HCT116 (cell line): Measurements from ENCODE around the gene RNF8. TPM values are rescaled to one million over a fixed set of nuclear protein-coding genes. Genes with fewer than 3 reads are reported as not detected.

Experiments
- ATAC-seq: fragments of 200-7000 bp; cut with Tn5 transposase; 2 replicates; pipeline ENCODE4 v1.9.1; 2020; ENCODE audit warnings: mild to moderate bottlenecking, moderate library complexity
- BruUV-seq: library from RNA; stranded (reverse); fragments of 400-500 nt; replicated peaks from 2 replicates; lab custom pipeline; 2021; lab: Mats Ljungman, UMichigan
- CTCF ChIA-PET: fragments of 300-600 bp; sonication (Branson Sonifier 250); formaldehyde crosslinking; loops from one replicate; lab custom pipeline; 2021; ENCODE audit warnings: antibody characterized with exemption; lab: Charles Lee
- POLR2A ChIA-PET: fragments of 300-600, 350-600 bp; sonication (Branson Sonifier 250); formaldehyde crosslinking; loops from one replicate; lab custom pipeline; 2021; ENCODE audit warnings: antibody characterized with exemption; lab: Charles Lee
- RAD21 ChIA-PET, 2 experiments: fragments of 300-600 bp; sonication (Branson Sonifier 250); formaldehyde crosslinking; loops; one replicate each; lab custom pipeline; 2023; ENCODE audit warnings: low total read pairs in 2 of 2; ENCODE audit not compliant: uncharacterized antibody in 2 of 2, unreplicated experiment in 2 of 2, low non-redundant PET in 1 of 2; lab: Charles Lee
- DNase-seq: peaks from one replicate; pipeline ENCODE4 v3.0.0-alpha.2; 2010; ENCODE audit warnings: low read depth, low spot score
- H2AFZ ChIP-seq: fragments of 200-600 bp; shearing (Covaris generic), sonication (generic); 2 replicates; pipeline ENCODE4 v1.6.1; 2017; ENCODE audit warnings: low read depth, mixed run types, mixed read lengths, antibody characterized with exemption, low read length; ENCODE audit not compliant: poor library complexity, severe bottlenecking
- H3K27ac ChIP-seq: 2 replicates; pipeline ENCODE4 v1.5.1; 2012; ENCODE audit warnings: low read depth, low read length
- H3K27me3 ChIP-seq: fragments of 200-600 bp; sonication (generic); 2 replicates; pipeline ENCODE4 v1.6.1; 2016; ENCODE audit warnings: mixed run types, low read length, mixed read lengths; ENCODE audit not compliant: insufficient read depth
- H3K36me3 ChIP-seq, 2 experiments: fragments of 200-500 bp in 1 of 2; fragments of 200-600 bp in 1 of 2; sonication (Bioruptor generic) in 1 of 2; sonication (generic) in 1 of 2; 2 replicates each; pipeline versions ENCODE4 v1.5.1 to v1.6.1; 2014 to 2016; ENCODE audit warnings: low read length in 2 of 2, inconsistent platforms in 1 of 2, mixed read lengths in 1 of 2, mixed run types in 1 of 2; ENCODE audit not compliant: insufficient read depth in 2 of 2, control insufficient read depth in 1 of 2
- H3K4me1 ChIP-seq, 2 experiments: fragments of 200-600 bp in 1 of 2; sonication (generic) in 1 of 2; 2 replicates each; pipeline versions ENCODE4 v1.5.1 to v1.6.1; 2012 to 2017; ENCODE audit warnings: low read length in 2 of 2, inconsistent platforms in 1 of 2, mild to moderate bottlenecking in 1 of 2, mixed read lengths in 1 of 2, mixed run types in 1 of 2, moderate library complexity in 1 of 2; ENCODE audit not compliant: insufficient read depth in 2 of 2, control insufficient read depth in 1 of 2
- H3K4me2 ChIP-seq: fragments of 200-600 bp; sonication (generic); 2 replicates; pipeline ENCODE4 v1.6.1; 2017; ENCODE audit warnings: mixed run types, low read length, mixed read lengths
- H3K4me3 ChIP-seq, 2 experiments: fragments of 200-600 bp in 1 of 2; sonication (generic) in 1 of 2; replicated peaks in 1 of 2; 2 replicates each; pipeline ENCODE4 v1.5.1; 2011 to 2016; ENCODE audit warnings: low read length in 2 of 2, control low read depth in 1 of 2, low read depth in 1 of 2, mild to moderate bottlenecking in 1 of 2, mixed read lengths in 1 of 2, mixed run types in 1 of 2
- H3K79me2 ChIP-seq: fragments of 200-600 bp; sonication (generic); 2 replicates; pipeline ENCODE4 v1.6.1; 2017; ENCODE audit warnings: mild to moderate bottlenecking, mixed run types, low read length, moderate library complexity, mixed read lengths; ENCODE audit not compliant: insufficient read depth
- H3K9ac ChIP-seq: fragments of 200-600 bp; sonication (generic); 2 replicates; pipeline ENCODE4 v1.6.1; 2016; ENCODE audit warnings: low read length, mixed read lengths
- H3K9me2 ChIP-seq: fragments of 200-600 bp; sonication (generic), shearing (Covaris generic); 2 replicates; pipeline ENCODE4 v1.6.1; 2017; ENCODE audit warnings: mixed run types, mild to moderate bottlenecking, moderate library complexity; ENCODE audit not compliant: insufficient read depth
- H3K9me3 ChIP-seq, 2 experiments: fragments of 200-500 bp in 1 of 2; fragments of 200-600 bp in 1 of 2; sonication (Bioruptor generic) in 1 of 2; sonication (generic) in 1 of 2; 2 replicates each; pipeline ENCODE4 v1.6.1; 2014 to 2017; ENCODE audit warnings: low read length in 2 of 2, mixed read lengths in 2 of 2, inconsistent platforms in 1 of 2, low read depth in 1 of 2, mild to moderate bottlenecking in 1 of 2, mixed run types in 1 of 2, moderate library complexity in 1 of 2; ENCODE audit not compliant: control insufficient read depth in 1 of 2, insufficient read depth in 1 of 2
- H4K20me1 ChIP-seq: fragments of 200-600 bp; sonication (generic), shearing (Covaris generic); 2 replicates; pipeline ENCODE4 v1.6.1; 2017; ENCODE audit warnings: mixed run types, mild to moderate bottlenecking, moderate library complexity; ENCODE audit not compliant: insufficient read depth
- EZH2 ChIP-seq: fragments of 200-600 bp; sonication (generic); IDR thresholded peaks from 2 replicates; pipeline ENCODE4 v1.6.1; 2017; ENCODE audit warnings: antibody characterized with exemption, mixed run types
- EZH2phosphoT487 ChIP-seq: fragments of 200-600 bp; IDR thresholded peaks from 2 replicates; pipeline ENCODE4 v1.6.1; 2018; ENCODE audit warnings: antibody characterized with exemption, borderline replicate concordance
- POLR2AphosphoS5 ChIP-seq: IDR thresholded peaks from 2 replicates; pipeline ENCODE4 v1.6.1; 2011; ENCODE audit warnings: mild to moderate bottlenecking, low read depth, low read length, moderate library complexity
- SRF ChIP-seq: IDR thresholded peaks from 2 replicates; pipeline ENCODE4 v1.6.1; 2012; ENCODE audit warnings: low read depth
- TCF7L2 ChIP-seq: IDR thresholded peaks from 2 replicates; pipeline ENCODE4 v1.7.0; 2011; ENCODE audit warnings: borderline replicate concordance, inconsistent platforms; ENCODE audit not compliant: insufficient read depth, insufficient read length; ENCODE audit errors: extremely low read depth
- YY1 ChIP-seq: IDR thresholded peaks from 2 replicates; pipeline ENCODE4 v1.6.1; 2011; ENCODE audit warnings: low read length, low read depth, moderate library complexity, mild to moderate bottlenecking; ENCODE audit not compliant: insufficient replicate concordance; ENCODE audit errors: extremely low read depth
- ZBTB33 ChIP-seq: IDR thresholded peaks from 2 replicates; pipeline ENCODE4 v1.6.1; 2011; ENCODE audit warnings: mild to moderate bottlenecking, low read length, moderate library complexity; ENCODE audit not compliant: insufficient replicate concordance; ENCODE audit errors: extremely low read depth
- intact Hi-C: fragments of 100-400 bp; cut with micrococcal nuclease; formaldehyde crosslinking; loops from 2 replicates; pipeline ENCODE4 v1.10.0; 2022
- total RNA-seq: library from RNA; stranded (reverse); gene quantifications from one replicate; pipeline ENCODE4 v1.2.1, GENCODE V29; 2021; ENCODE audit not compliant: unreplicated experiment

The RNF8 gene
- total RNA-seq, 1 experiment from 2014 or later: 28.0 TPM

GRCh38 chr6:37435373-37435772, 81.6 kb downstream of the RNF8 start:
- Histone ChIP-seq H3K27ac (no peak overlapping the region), H3K9me3 (no peaks in the 10 kb centered on the region), H3K79me2 (peaks cover 19% of the 10 kb centered on the region), H3K9ac (no peak overlapping the region), H3K4me3 (no peak overlapping the region), H4K20me1 (no peaks in the 10 kb centered on the region), H3K9me2 (no peaks in the 10 kb centered on the region), H3K27me3 (no peaks in the 10 kb centered on the region), H2AFZ (no peak overlapping the region), H3K4me2 (no peak overlapping the region), H3K36me3 (peaks cover 2 to 10% of the 10 kb centered on the region in 2 experiments; a peak in 1 of 4 replicates), H3K4me1 (peaks cover 5 to 18% of the 10 kb centered on the region in 2 experiments; a peak in 2 of 4 replicates)
- ChIA-PET CTCF (no interaction called here), RAD21 (no interaction called here), POLR2A (no interaction called here)
- BruUV-seq: no TSS peak
- ATAC-seq (no peak), DNase-seq (no peak)
- TF ChIP-seq EZH2phosphoT487 (no peak), ZBTB33 (no peak), YY1 (no peak), EZH2 (no peak), POLR2AphosphoS5 (no peak), TCF7L2 (no peak), SRF (no peak)
- intact Hi-C loops: no loop called here
